ENCODE results near the gene PRDX5.

The PRDX5 gene

DNA sequence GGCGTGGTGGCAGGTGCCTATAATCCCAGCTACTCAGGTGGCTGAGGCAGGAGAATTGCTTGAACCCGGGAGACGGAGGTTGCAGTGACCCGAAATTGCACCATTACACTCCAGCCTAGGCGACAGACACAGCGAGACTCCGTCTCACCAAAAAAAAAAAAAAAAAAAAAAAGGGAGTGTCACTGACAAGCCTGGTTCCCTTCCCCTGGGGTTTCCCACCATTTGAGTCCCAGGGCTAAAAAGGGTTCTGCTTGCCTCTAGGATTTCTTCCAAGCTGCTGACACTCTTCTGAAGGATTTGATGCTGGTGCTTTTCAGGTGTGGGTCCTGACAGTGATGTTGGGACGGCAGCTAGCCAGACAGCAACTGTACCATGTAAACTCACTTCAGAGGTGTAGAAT, 20.8 kb downstream of the PRDX5 start:
- H4K20me1 ChIP-seq (ENCODE audit: low read depth, low read length), result no peaks in the 10 kb centered on the region
- H3K27ac ChIP-seq (ENCODE audit: low read depth, low read length), result peak overlapping the region; percentile 92
- no peaks in the 10 kb centered on the region for H3K36me3 ChIP-seq (ENCODE audit: low read length)
- no peaks in the 10 kb centered on the region for H3K9me2 ChIP-seq (replicated peaks; ENCODE audit: insufficient read depth, low read length)
- H3K4me3 ChIP-seq (ENCODE audit: insufficient read depth, low read length, poor library complexity, severe bottlenecking), result no peak overlapping the region
- no peaks in the 10 kb centered on the region for H3K9me3 ChIP-seq (ENCODE audit: insufficient read depth, low read length)
- H3K9ac ChIP-seq (ENCODE audit: low read length), result peak overlapping the region; percentile 70
- H3K4me2 ChIP-seq (ENCODE audit: low read depth, low read length, poor library complexity, severe bottlenecking), result peak overlapping the region; percentile 89
- TF ChIP-seq, protein P1, sequence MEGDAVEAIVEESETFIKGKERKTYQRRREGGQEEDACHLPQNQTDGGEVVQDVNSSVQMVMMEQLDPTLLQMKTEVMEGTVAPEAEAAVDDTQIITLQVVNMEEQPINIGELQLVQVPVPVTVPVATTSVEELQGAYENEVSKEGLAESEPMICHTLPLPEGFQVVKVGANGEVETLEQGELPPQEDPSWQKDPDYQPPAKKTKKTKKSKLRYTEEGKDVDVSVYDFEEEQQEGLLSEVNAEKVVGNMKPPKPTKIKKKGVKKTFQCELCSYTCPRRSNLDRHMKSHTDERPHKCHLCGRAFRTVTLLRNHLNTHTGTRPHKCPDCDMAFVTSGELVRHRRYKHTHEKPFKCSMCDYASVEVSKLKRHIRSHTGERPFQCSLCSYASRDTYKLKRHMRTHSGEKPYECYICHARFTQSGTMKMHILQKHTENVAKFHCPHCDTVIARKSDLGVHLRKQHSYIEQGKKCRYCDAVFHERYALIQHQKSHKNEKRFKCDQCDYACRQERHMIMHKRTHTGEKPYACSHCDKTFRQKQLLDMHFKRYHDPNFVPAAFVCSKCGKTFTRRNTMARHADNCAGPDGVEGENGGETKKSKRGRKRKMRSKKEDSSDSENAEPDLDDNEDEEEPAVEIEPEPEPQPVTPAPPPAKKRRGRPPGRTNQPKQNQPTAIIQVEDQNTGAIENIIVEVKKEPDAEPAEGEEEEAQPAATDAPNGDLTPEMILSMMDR (IDR thresholded peaks at IDR 0.05; ENCODE audit: insufficient read depth, low read length, poor library complexity, severe bottlenecking), result no peak
- no peak for TF ChIP-seq EZH2phosphoT487 (conservative IDR thresholded peaks at IDR 0.05; ENCODE audit: low read length)
- H3F3A ChIP-seq (ENCODE audit: insufficient read depth), result peaks cover 15% of the 10 kb centered on the region
- H2AFZ ChIP-seq (ENCODE audit: low read depth, low read length, severe bottlenecking), result no peak overlapping the region
- peaks cover 5% of the 10 kb centered on the region; the same call in 1 of the 2 replicates for H3K79me2 ChIP-seq (ENCODE audit: insufficient read depth, low read length)
- H3K27me3 ChIP-seq (ENCODE audit: low read length), result no peaks in the 10 kb centered on the region

DNA sequence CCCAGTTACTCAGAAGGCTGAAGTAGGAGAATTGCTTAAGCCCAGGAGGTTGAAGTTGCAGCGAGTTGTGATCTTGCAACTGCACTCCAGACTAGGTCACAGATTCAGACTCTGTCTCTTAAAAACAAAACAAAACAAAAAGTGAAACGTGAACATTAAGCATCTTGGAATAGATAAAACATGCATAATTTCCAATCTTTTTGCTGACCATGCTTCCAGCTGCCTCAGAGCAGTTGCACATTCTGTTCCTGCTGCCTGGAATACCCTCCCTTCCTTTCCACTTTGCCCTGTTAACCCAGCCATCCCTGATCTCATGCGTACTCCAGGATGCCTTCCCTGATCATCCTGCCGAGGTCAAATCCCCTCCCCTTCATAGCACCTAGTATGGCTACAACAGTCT, 21.4 kb downstream of the PRDX5 start:
- H3K9ac ChIP-seq (ENCODE audit: low read length), result peak overlapping the region; percentile 70
- H3K27ac ChIP-seq (ENCODE audit: low read depth, low read length), result peak overlapping the region; percentile 92
- H3K4me3 ChIP-seq (ENCODE audit: insufficient read depth, low read length, poor library complexity, severe bottlenecking), result peak overlapping the region; percentile 54
- no peaks in the 10 kb centered on the region for H3K27me3 ChIP-seq (ENCODE audit: low read length)
- H3K9me2 ChIP-seq (replicated peaks; ENCODE audit: insufficient read depth, low read length), result no peaks in the 10 kb centered on the region
- TF ChIP-seq EZH2phosphoT487 (conservative IDR thresholded peaks at IDR 0.05; ENCODE audit: low read length), result no peak
- no peaks in the 10 kb centered on the region for H3K36me3 ChIP-seq (ENCODE audit: low read length)
- H4K20me1 ChIP-seq (ENCODE audit: low read depth, low read length), result no peaks in the 10 kb centered on the region
- H3K4me2 ChIP-seq (ENCODE audit: low read depth, low read length, poor library complexity, severe bottlenecking), result peak overlapping the region; percentile 89
- peaks cover 15% of the 10 kb centered on the region for H3F3A ChIP-seq (ENCODE audit: insufficient read depth)
- peaks cover 5% of the 10 kb centered on the region; the same call in 1 of the 2 replicates for H3K79me2 ChIP-seq (ENCODE audit: insufficient read depth, low read length)
- H3K9me3 ChIP-seq (ENCODE audit: insufficient read depth, low read length), result no peaks in the 10 kb centered on the region
- H2AFZ ChIP-seq (ENCODE audit: low read depth, low read length, severe bottlenecking), result no peak overlapping the region

DNA sequence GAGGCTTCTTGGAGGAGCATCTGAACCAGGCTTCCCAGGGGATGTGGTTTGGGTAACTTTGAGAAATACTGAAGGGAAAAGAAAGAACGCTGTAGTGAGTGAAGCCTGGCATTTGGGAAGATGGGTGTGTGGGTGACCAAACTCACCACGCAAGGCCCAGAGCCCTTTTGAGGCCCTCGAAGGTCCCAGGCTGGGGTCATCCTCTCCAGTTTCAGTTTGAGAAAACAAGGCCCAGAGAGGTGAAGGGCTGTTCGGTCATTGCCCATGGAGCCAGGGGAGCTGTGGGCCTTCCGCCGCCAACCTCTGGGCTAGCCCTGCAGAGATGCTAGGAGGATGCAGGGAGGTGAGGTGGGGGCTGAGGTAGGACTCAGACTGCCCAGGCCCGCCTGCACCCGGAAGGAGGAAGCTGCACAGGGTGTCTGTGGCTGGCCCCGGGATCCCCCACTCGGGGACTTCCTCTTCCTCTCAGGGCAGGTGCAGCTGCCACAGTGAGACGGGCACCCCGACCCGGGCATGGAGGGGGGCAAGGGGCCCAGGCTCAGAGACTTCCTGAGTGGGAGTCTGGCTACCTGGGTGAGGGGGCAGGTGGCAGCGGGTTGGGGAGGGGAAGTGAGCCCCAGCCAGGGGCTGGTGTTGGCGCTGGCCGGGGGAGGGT, 22.0 kb downstream of the PRDX5 start, which contains the start of gene CCDC88B:
TSS of gene CCDC88B (plus strand) at position 451 of the 655 bp plus-strand sequence. CDS start at position 514, 63 bp downstream.
- Histone ChIP-seq H3K4me3 (ENCODE audit: insufficient read depth, low read length, poor library complexity, severe bottlenecking) (peak within 1 kb of the TSS; percentile 54), H3K27me3 (ENCODE audit: low read length) (no peaks in the 10 kb centered on the region), H3K4me2 (ENCODE audit: low read depth, low read length, poor library complexity, severe bottlenecking) (peak within 1 kb of the TSS; percentile 89), H3K9me2 (replicated peaks; ENCODE audit: insufficient read depth, low read length) (no peaks in the 10 kb centered on the region), H4K20me1 (ENCODE audit: low read depth, low read length) (no peaks in the 10 kb centered on the region), H3K36me3 (ENCODE audit: low read length) (no peaks in the 10 kb centered on the region), H3K9me3 (ENCODE audit: insufficient read depth, low read length) (no peaks in the 10 kb centered on the region), H2AFZ (ENCODE audit: low read depth, low read length, severe bottlenecking) (peak within 1 kb of the TSS; percentile 31), H3K9ac (ENCODE audit: low read length) (peak within 1 kb of the TSS; percentile 70), H3K79me2 (ENCODE audit: insufficient read depth, low read length) (peaks cover 5% of the 10 kb centered on the region; the same call in 1 of the 2 replicates), H3K27ac (ENCODE audit: low read depth, low read length) (peak within 1 kb of the TSS; percentile 92), H3F3A (ENCODE audit: insufficient read depth) (peaks cover 15% of the 10 kb centered on the region)
- no peak for TF ChIP-seq EZH2phosphoT487 (conservative IDR thresholded peaks at IDR 0.05; ENCODE audit: low read length)
- TF ChIP-seq, protein P1 (IDR thresholded peaks at IDR 0.05; ENCODE audit: insufficient read depth, low read length, poor library complexity, severe bottlenecking), result no peak

All from SU-DHL-6 (cell line).